ENCODE measurements around the gene ABCB9.

Gene ABCB9

GRCh38 chr12:122891661-122892525 lies 74.4 kb downstream of the ABCB9 start:
- Histone ChIP-seq H3K27ac (peak overlapping the region; percentile 69), H3K4me3 (ENCODE audit: low read depth, low read length) (peak overlapping the region; percentile 6), H3K36me3 (replicated peaks) (no peaks in the 10 kb centered on the region), H3K27me3 (replicated peaks) (no peaks in the 10 kb centered on the region)
- DNase-seq = peak; percentile 44
- in situ Hi-C loops (cut with HindIII; ENCODE audit: low pct_ligation_motif_present, low sequenced_read_pairs) = no loop called here
- TF ChIP-seq CTCF (IDR thresholded peaks at IDR 0.05; ENCODE audit: low read depth, low read length, missing control alignments) = no peak

DNA sequence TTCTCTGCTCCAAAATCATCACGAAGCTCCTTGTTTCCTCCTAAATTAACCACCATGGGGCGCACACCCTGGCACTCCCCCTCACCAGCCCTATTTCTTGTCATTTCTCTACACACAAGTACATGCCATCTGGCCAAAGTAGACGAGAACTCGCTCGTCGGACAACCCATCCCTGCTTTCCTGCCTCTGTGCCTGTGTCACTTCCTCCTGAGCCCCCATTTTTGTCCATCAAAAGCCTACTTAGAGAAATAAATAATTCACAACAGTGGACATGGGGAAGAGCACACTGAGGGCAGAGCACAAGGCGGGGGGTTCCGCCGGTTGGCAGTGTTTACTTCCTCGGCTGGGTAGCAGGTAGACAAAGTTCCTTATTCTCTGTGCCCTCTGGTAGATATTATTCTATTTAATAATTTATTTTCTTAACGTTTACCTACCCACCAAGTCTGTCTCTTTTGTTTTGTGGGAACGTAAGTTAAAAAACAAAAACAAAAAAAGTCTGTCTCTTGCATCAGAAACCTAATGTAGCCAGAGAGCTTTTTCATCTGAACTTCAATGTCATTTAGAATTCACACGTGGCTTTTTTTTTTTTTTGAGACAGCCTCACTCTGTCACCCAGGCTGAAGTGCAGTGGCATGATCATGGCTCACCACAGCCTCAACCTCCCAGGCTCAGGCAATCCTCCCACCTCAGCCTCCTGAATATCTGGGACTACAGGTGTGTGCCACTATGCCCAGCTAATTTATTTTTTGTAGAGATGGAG lies 76.3 kb downstream of the ABCB9 start:
- Histone ChIP-seq H3K27me3 (replicated peaks) (no peaks in the 10 kb centered on the region), H3K36me3 (replicated peaks) (no peaks in the 10 kb centered on the region), H3K27ac (no peak overlapping the region), H3K4me3 (ENCODE audit: low read depth, low read length) (no peak overlapping the region)
- in situ Hi-C loops (cut with HindIII; ENCODE audit: low pct_ligation_motif_present, low sequenced_read_pairs) = no loop called here
- no peak for TF ChIP-seq CTCF (IDR thresholded peaks at IDR 0.05; ENCODE audit: low read depth, low read length, missing control alignments)
- no peak for DNase-seq

DNA sequence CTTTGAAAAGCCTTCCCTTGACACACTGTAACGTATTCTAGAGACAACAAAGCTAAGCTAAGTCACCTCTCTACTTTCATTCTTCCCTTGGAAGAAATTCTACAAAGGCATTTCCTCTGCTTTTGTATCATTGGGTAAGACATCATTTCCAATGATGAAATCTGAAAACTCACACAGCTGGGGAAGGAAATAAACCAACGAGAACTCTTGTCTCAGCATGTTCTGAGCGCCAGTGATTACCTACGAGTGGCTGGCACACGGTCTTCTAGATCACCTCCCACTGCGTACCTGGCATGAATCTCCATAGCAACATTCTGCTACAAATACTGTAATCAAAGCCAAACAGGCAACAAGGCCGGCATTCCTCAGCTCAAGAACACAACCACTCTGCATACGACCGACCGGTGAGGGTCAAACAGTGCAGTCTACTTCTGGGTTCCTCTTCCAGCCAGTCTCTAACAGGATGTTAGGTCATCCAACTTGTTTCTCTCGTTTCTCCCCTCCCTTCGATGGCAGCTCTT lies 78.0 kb downstream of the ABCB9 start:
- no peaks in the 10 kb centered on the region for H3K36me3 ChIP-seq (replicated peaks)
- peak overlapping the region; percentile 51 for H3K27ac ChIP-seq
- no peaks in the 10 kb centered on the region for H3K27me3 ChIP-seq (replicated peaks)
- in situ Hi-C loops (cut with HindIII; ENCODE audit: low pct_ligation_motif_present, low sequenced_read_pairs) = no loop called here
- DNase-seq = peak; percentile 59
- H3K4me3 ChIP-seq (ENCODE audit: low read depth, low read length) = no peak overlapping the region
- no peak for TF ChIP-seq CTCF (IDR thresholded peaks at IDR 0.05; ENCODE audit: low read depth, low read length, missing control alignments)

- no peak for TF ChIP-seq CTCF (IDR thresholded peaks at IDR 0.05; ENCODE audit: low read depth, low read length, missing control alignments)
- no peak for DNase-seq
- Histone ChIP-seq H3K4me3 (ENCODE audit: low read depth, low read length) (no peak overlapping the region), H3K27me3 (replicated peaks) (no peaks in the 10 kb centered on the region), H3K36me3 (replicated peaks) (no peaks in the 10 kb centered on the region), H3K27ac (peak overlapping the region; percentile 51)
- in situ Hi-C loops (cut with HindIII; ENCODE audit: low pct_ligation_motif_present, low sequenced_read_pairs) = no loop called here
Measured at GRCh38 chr12:122887819-122888212, 78.4 kb downstream of the ABCB9 start.

- Histone ChIP-seq H3K27me3 (replicated peaks) (no peaks in the 10 kb centered on the region), H3K36me3 (replicated peaks) (no peaks in the 10 kb centered on the region), H3K4me3 (ENCODE audit: low read depth, low read length) (no peak overlapping the region), H3K27ac (no peak overlapping the region)
- TF ChIP-seq CTCF (IDR thresholded peaks at IDR 0.05; ENCODE audit: low read depth, low read length, missing control alignments) = no peak
- in situ Hi-C loops (cut with HindIII; ENCODE audit: low pct_ligation_motif_present, low sequenced_read_pairs) = no loop called here
- no peak for DNase-seq
Measured at GRCh38 chr12:122886851-122887818, 79.1 kb downstream of the ABCB9 start.
